ENCODE data around the gene ELP2. TPM values are rescaled to one million over a fixed set of nuclear protein-coding genes. Genes with fewer than 3 reads are reported as not detected.

ELP2 gene
- total RNA-seq, 1 experiment from 2014 or later = 137 TPM

DNA sequence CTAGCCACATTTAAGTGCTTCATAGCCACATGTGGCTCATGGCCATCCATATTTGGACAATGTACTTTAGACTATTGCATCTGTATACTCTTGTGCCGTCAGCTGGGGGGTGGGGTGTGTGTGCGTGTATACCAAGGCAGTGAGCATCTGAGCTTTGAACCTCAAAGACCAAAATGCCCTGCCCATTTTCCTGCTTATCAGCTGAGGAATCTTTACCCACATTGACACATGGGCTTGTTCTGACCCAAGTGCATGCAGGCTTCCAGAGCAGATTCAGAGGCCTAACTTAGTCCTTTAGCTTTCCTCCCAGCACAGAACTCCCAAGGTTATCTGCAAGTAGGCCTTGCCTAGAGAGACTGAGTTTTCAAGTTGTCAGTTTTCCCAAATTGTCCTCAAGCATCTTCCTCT is 46.5 kb downstream of the ELP2 start:
- no CpG with 5 or more reads among the region's 2 CpGs for WGBS (ENCODE audit: extremely low coverage, insufficient read length, low lambda C conversion rate)
- no peak overlapping the region for H3K14ac ChIP-seq (ENCODE audit: insufficient read depth, low read length)
- no peak overlapping the region for H4K91ac ChIP-seq (ENCODE audit: insufficient read length, low read depth, low read length)
- H2BK12ac ChIP-seq (ENCODE audit: insufficient read length, low read depth, low read length) = no peak overlapping the region
- no peak overlapping the region for H3K18ac ChIP-seq (ENCODE audit: insufficient read length, low read depth, low read length)
- H3K79me2 ChIP-seq (ENCODE audit: insufficient read depth, low read length) = no peaks in the 10 kb centered on the region
- H3K56ac ChIP-seq (ENCODE audit: insufficient read length, low read depth, low read length) = no peak overlapping the region
- peaks cover 2 to 7% of the 10 kb centered on the region in 2 experiments; a peak in 3 of 4 replicates for H3K4me1 Mint-ChIP-seq
- DNase-seq = no peak
- no peak overlapping the region for H3K27ac ChIP-seq (ENCODE audit: insufficient read length, low read depth, low read length)
- H3K9me3 Mint-ChIP-seq = no peaks in the 10 kb centered on the region
- peaks cover 9 to 52% (median 23%) of the 10 kb centered on the region in 3 experiments; a peak in 6 of 7 replicates for H3K36me3 Mint-ChIP-seq (ENCODE audit: insufficient read depth in 1 of 3, low read depth in 3 of 3)
- H3K27ac Mint-ChIP-seq = no peak overlapping the region
- H3K4ac ChIP-seq (ENCODE audit: low read depth, low read length) = no peak overlapping the region
- H2AFZ ChIP-seq (ENCODE audit: low read length) = no peak overlapping the region
- no peak overlapping the region for H4K5ac ChIP-seq (ENCODE audit: insufficient read length, low read depth, low read length)
- no peaks in the 10 kb centered on the region for H3K79me1 ChIP-seq (ENCODE audit: insufficient read depth, low read depth, low read length, poor library complexity, severe bottlenecking)
- TF ChIP-seq, protein P1, sequence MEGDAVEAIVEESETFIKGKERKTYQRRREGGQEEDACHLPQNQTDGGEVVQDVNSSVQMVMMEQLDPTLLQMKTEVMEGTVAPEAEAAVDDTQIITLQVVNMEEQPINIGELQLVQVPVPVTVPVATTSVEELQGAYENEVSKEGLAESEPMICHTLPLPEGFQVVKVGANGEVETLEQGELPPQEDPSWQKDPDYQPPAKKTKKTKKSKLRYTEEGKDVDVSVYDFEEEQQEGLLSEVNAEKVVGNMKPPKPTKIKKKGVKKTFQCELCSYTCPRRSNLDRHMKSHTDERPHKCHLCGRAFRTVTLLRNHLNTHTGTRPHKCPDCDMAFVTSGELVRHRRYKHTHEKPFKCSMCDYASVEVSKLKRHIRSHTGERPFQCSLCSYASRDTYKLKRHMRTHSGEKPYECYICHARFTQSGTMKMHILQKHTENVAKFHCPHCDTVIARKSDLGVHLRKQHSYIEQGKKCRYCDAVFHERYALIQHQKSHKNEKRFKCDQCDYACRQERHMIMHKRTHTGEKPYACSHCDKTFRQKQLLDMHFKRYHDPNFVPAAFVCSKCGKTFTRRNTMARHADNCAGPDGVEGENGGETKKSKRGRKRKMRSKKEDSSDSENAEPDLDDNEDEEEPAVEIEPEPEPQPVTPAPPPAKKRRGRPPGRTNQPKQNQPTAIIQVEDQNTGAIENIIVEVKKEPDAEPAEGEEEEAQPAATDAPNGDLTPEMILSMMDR (conservative IDR thresholded peaks at IDR 0.05) = no peak
- no peak overlapping the region for H2BK5ac ChIP-seq (ENCODE audit: insufficient read length, low read length)
- H3K27me3 ChIP-seq (ENCODE audit: insufficient read depth, low read length) = no peaks in the 10 kb centered on the region
- no peaks in the 10 kb centered on the region for H3K4me1 ChIP-seq (ENCODE audit: insufficient read depth, low read length)
- no peak overlapping the region for H2BK120ac ChIP-seq (ENCODE audit: low read depth, low read length, poor library complexity, severe bottlenecking)
- H3K23ac ChIP-seq (ENCODE audit: insufficient read length, low read depth, low read length) = no peak overlapping the region
- H2BK15ac ChIP-seq (ENCODE audit: low read depth, low read length) = no peak overlapping the region
- no peak overlapping the region for H3T11ph ChIP-seq (ENCODE audit: low read length)
- no peaks in the 10 kb centered on the region for H3K23me2 ChIP-seq (ENCODE audit: insufficient read length, low read depth, low read length, poor library complexity, severe bottlenecking)
- H4K20me1 ChIP-seq (ENCODE audit: control insufficient read depth, insufficient read depth, insufficient read length) = no peaks in the 10 kb centered on the region
- no peak overlapping the region for H4K8ac ChIP-seq (replicated peaks; ENCODE audit: insufficient read length, low read depth, low read length)
- H3K4me2 ChIP-seq (ENCODE audit: insufficient read depth, insufficient read length, low read length) = no peak overlapping the region
- no peaks in the 10 kb centered on the region for H3K9me3 ChIP-seq (ENCODE audit: control insufficient read depth, low read depth, low read length)
- no peak overlapping the region for H2AK5ac ChIP-seq (ENCODE audit: insufficient read length, low read length)
- no peak overlapping the region for H3K4me3 Mint-ChIP-seq
- H3K9ac ChIP-seq (ENCODE audit: extremely low read depth, insufficient read length, low read length) = no peak overlapping the region
- H2BK20ac ChIP-seq (ENCODE audit: low read depth, low read length, poor library complexity, severe bottlenecking) = no peak overlapping the region
- H3K27me3 Mint-ChIP-seq (ENCODE audit: low read depth) = no peaks in the 10 kb centered on the region
